OCI-M2 (cell line): ENCODE measurements around the gene ERV3-1.
"Not testable (repeated sequence)": the region's sequence is repeated elsewhere in the genome, so short reads cannot be mapped to it uniquely, and the experiment has no call there.

Source experiments
- DNase-seq: peaks from one replicate; lab custom pipeline; 2025; ENCODE audit not compliant: unreplicated experiment; lab: John Stamatoyannopoulos, UW

The ERV3-1 gene

DNA sequence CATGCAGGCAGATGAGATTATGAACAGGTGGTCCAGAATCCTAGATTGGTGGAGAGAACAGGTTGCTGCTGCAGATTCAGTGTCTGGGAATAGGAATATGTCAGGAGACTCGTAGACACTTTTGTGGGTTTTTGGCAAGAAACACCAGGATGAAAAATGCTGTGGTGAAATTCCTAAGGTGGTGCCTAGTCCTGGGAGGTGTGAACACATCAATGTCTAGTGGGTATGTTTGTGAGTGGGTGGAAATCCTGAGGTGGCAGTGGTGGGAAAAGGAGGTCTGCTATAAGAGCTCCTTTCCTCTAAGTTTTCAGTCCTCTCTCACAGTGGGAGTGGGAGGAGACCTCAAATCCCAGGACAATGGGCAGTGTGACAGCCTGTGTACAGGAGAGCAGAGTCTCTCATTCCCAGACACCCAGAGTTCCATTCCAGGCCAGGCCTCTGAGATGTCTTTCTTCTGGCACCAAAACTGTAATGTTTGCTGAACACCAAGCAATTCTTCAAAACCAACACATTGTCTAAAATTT lies 5.1 kb downstream of the ERV3-1 start:
- DNase-seq = no peak

- no peak for DNase-seq
These were observed 7.1 kb downstream of the ERV3-1 start for GRCh38 chr7:64999165-65000004.

DNA sequence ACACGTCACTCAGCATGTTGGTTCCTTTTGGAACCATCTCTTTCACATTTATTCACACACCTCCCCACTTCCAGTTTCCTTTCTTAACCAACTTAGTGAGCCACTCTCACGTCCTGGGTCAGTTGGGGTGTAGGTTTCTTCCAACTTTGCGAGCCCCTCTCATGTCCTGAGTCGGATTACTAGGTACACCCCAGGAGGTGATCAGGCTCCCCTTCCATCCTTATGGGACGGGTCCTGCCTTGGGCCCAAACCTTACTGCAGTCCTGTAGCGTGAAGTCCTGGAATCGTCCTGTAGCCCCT lies 7.7 kb downstream of the ERV3-1 start:
- no peak for DNase-seq

GRCh38 chr7:64997927-64998391 lies 8.5 kb downstream of the ERV3-1 start:
- no peak for DNase-seq

DNA sequence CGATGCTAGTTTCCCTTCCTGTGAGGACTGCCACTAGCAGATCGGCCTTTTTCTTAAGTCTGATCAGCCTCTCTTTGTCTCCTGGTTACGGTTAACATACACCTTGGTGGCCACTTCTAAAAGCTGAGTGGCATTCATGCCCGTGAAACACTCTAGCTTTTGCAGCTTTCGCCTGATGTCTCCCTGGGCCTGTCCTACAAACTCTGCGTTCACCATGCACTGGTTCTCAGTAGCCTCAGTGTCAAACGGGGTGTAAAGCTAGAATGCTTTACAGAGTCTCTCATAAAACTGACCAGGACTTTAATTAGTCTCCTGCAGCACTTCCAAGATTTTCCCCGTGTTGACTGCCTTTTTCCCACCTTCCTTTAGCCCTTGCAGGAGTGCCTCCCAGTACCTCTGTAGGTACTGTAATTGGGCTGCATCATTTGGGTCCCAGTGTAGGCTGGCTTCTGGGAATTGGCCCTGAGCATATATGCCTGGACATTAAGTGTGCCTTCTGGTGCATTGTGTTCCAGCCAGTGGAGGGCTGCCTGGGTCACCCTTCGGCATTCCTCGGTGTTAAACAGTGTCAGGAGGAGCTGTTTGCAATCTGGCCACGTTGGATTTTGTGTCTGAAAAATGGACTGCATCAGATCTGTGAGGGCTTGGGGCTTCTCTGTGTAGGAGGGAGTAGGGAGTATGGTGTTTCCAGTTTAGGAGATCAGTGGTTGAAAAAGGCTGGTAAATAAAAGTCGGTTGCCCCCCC lies 9.2 kb downstream of the ERV3-1 start:
- DNase-seq = no peak

- DNase-seq = no peak
These were observed 10.2 kb downstream of the ERV3-1 start for GRCh38 chr7:64996305-64996704.

DNA sequence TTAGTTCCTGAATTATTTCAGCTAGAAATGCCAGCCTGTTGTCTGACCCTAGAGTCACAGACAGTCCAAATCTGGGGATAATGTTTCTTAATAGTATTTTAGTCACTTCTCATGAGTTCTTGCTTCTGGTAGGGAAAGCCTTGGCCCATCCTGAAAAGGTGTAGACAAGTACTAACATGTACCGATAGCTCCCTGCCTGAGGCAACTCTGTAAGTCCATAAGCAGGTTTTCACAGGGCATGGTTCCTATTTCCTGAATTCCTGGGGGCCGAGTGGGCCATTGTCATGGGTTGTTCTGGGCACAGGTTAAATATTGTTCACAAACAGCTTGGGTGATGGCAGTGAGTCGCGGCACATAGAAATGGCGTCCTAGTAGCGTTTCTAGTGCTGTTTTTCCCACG lies 12.6 kb downstream of the ERV3-1 start:
- DNase-seq = no peak

DNA sequence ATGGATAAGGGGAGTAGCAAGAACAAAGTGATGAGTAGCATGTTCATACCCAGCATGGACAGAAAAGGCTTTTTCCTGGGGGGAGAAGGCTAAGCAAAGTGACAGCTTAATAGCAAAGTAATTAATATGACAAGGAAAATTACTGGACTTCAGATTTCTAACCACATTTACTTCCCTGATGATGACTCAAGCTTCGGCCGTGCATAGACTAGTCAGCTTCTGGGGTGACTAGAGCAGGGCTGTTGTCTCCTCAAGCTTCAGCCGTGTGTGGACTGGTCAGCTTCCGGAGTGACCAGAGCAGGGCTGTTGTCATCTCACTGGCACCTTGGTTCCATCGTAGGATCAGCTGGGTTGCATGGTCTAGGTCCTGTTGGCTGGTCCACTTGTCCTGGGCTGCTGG lies 13.5 kb downstream of the ERV3-1 start:
- DNase-seq = no peak

DNA sequence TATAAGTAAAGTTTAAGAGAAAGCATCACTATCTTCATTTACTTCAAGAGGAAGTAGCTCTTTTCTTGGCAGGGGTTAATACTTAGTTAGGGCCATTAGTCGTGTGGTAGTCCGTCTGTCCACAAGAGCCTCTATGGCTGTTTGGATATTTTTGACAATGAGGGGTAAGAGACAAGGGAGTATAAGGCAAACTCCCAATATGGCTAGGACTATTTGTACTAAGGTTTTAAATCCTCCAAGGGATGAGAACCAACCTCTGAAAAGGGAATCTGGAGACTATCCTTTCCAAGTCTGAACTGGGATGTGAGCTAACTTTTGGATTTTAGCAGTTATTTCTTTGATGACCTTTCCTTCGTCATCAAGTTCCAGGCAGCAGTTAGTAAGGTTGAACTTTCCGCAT lies 15.6 kb downstream of the ERV3-1 start, which contains the start of gene ZNF117:
Gene ZNF117, minus strand, starts transcription at position 101 of the 400 bp plus-strand sequence.
- no peak for DNase-seq

DNA sequence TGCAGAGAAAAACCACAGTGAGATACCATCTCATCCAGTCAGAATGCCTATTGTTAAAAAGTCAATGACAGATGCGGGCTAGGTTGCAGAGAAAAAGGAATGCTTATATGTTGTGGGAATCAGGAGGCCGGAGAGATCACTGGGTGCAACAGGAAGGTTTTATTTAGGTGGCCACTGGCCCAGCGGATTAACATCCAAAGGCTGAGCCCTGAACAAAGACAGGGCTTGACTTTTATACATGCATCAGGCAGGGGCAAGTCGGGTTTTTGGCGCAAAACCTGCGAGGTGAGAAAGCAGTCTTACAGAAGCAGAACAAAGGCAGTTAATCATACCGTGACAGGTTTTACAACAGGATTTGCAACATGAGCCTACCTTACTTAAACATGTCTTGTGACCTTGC lies 16.3 kb downstream of the ERV3-1 start:
- DNase-seq = no peak

- no peak for DNase-seq
These were observed 27.8 kb downstream of the ERV3-1 start for GRCh38 chr7:64978497-64979203.

GRCh38 chr7:64965594-64965993 lies 40.9 kb downstream of the ERV3-1 start:
- DNase-seq = no peak

DNA sequence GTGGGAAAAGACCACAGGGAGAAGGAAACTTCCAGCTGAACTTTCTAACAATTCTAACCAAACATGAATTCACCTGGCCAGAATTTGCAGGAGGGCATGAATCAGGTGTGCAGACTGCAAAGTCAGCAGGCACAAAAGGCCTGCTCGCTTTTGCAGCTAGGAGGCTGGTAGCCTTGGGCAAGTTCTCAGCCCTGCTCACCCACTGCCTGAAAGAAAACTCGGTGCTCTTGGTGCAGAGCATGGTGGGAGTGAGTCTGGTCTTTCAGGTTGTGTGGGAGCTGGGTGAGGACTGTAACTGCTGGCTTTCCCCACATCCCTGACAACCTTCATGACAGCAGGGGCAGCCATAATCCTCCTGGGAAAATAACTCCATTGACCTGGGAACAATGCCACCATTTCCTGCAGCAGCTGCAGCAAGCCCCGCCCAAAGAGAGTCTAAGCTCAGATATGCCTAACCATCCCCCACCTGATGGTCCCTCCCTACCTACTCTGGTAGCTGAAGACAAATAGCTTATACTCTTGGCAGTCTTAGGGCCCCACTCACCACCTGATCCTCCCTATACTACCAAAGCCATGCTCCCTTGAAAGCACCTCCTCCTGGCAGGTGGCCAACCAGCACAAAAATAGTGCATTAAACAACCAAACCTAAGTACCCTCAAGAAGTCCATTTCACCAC lies 47.3 kb downstream of the ERV3-1 start:
- no peak for DNase-seq

DNA sequence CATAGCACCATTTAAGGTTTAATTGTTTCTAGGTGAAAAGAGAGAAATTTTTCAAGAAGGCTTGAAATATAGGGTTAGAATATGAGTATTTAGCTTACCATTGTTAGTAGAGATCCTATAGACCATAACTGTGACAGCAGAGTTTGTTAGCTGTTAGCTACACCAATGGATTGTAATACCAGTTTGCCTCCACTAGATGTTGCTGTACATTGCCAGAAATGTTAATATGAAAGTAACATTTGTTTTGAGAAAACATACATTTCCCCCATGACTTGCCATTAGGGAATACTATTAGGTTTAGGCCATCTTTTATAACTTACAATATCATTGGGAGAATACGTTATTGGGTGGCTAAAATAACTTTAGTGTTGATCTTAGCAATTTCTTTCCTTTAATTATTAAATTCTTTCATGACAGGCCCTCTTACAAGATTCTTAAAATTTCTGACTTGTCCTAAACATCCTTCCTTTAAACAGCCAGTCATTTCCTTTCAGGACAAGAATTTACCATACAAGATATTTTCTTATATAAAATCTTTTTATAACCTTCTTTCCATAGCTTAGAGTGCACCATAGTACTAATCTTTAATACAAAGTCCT lies 55.1 kb downstream of the ERV3-1 start:
- no peak for DNase-seq

DNA sequence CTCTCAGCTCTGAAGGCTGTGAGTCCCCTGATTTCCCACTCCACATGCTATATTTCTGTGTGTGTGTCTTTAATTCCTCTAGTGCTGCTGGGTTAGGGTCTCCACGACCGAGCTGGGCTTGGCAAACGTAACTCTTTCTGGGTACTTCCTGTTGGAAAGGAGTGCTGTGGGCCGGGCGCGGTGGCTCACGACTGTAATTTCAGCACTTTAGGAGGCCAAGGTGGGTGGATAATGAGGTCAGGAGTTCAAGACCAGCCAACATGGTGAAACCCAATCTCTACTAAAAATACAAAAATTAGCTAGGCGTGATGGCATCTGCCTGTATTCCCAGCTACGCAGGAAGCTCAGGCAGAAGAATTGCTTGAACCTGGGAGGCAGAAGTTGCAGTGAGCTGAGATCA lies 55.8 kb downstream of the ERV3-1 start:
- DNase-seq = not testable (repeated sequence)

DNA sequence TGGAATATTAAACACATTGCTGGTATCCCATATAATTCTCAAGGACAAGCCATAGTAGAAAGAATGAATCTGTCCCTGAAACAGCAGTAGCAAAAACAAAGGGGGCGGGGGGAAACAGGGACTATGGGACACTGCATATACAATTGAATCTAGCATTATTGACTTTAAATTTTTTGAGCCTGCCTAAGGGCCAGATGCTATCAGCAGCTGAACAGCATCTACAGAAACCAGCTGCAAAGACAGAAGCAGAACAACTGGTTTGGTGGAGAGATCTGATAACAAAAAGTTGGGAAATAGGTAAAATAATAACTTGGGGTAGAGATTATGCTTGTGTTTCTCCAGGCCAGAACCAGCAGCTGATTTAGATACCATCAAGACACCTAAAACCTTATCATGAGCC lies 57.7 kb downstream of the ERV3-1 start:
- DNase-seq = not testable (repeated sequence)

DNA sequence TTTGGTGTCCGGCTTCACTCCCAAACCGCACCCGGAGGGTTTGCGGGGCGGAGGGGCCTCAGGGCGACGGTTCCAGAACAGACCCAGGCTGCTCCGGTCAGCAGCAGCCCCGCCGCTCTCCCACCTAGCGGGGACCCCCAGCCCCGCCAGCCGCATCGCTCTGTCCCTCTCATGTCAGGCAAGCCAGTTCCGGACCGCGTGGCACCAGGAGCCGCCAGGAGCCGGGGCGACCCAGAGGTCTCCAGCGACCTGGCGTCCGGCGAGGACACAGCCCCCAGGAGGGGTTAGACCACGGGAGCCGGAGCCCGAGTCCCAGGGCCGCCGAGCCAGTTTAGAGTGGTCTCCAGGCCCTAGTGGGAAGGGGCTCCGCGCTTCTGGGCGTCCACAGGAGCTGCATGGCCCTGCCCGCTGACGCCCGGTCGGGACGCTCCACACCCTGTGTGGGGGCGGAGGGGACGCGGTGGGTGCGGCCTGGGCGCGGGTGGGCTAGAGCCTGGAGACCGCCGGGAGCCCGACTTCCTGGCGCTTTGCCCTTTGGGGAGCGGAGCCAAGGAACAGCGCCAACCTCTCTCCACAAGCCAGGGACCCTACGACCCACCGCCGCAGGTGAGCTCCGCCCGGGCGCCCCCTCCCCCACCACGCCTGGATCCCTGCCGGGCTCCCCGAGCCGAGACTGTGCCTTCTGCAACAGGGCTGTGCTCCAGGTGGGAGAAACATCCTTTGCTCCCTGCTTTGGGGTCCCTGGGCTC lies 59.1 kb downstream of the ERV3-1 start:
- no peak for DNase-seq

- DNase-seq = no peak
These were observed 59.7 kb downstream of the ERV3-1 start for GRCh38 chr7:64946772-64947171.

- no peak for DNase-seq
These were observed 60.8 kb downstream of the ERV3-1 start for GRCh38 chr7:64945503-64946175.
